Testis (tissue), 2 donors: ENCODE results near the gene WDR82.

ENCODE experiments used
- POLR2A ChIP-seq: fragments of 450-650 bp; IDR thresholded peaks from one replicate; pipeline ENCODE4 v1.6.1; 2017; ENCODE audit warnings: antibody characterized with exemption, mild to moderate bottlenecking, moderate library complexity
- TF ChIP-seq, protein P1 (sequence below), 3 experiments: fragments of 450-650 bp in 2 of 3; fragments of 200-600 bp in 1 of 3; sonication (generic) in 1 of 3; IDR thresholded peaks; one replicate each; pipeline ENCODE4 v1.5.1; 2016 to 2019; ENCODE audit warnings: antibody characterized with exemption in 3 of 3, mild to moderate bottlenecking in 2 of 3, moderate library complexity in 1 of 3

DNA sequence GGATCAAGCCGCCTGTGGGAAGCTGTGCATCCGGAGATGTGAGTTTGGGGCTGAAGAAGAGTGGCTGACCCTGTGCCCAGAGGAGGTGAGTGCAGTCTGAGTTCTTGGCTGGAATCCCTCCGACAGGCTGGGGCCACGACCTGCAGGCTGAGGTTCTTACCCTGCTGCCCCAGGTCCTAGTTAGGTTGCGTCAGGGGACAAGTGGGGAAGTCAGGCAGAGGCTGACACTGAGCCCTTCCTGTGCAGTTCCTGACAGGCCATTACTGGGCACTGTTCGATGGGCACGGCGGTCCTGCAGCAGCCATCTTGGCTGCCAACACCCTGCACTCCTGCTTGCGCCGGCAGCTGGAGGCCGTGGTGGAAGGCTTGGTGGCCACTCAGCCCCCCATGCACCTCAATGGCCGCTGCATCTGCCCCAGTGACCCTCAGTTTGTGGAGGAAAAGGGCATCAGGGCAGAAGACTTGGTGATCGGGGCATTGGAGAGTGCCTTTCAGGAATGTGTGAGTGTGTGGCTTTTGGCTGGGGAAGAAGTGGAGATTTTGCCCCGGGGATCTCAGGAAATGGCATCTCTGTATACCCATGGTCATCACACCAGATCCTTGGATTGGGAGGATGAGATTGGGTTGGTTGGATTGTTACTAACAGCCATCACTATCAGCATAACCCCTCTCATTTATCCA is 31.6 kb downstream of the WDR82 start:
- TF ChIP-seq, protein P1, sequence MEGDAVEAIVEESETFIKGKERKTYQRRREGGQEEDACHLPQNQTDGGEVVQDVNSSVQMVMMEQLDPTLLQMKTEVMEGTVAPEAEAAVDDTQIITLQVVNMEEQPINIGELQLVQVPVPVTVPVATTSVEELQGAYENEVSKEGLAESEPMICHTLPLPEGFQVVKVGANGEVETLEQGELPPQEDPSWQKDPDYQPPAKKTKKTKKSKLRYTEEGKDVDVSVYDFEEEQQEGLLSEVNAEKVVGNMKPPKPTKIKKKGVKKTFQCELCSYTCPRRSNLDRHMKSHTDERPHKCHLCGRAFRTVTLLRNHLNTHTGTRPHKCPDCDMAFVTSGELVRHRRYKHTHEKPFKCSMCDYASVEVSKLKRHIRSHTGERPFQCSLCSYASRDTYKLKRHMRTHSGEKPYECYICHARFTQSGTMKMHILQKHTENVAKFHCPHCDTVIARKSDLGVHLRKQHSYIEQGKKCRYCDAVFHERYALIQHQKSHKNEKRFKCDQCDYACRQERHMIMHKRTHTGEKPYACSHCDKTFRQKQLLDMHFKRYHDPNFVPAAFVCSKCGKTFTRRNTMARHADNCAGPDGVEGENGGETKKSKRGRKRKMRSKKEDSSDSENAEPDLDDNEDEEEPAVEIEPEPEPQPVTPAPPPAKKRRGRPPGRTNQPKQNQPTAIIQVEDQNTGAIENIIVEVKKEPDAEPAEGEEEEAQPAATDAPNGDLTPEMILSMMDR (IDR thresholded peaks at IDR 0.05): no peak
- TF ChIP-seq POLR2A: no peak
